ENCODE measurements around the gene EML4.
"Not testable (repeated sequence)": the region's sequence is repeated elsewhere in the genome, so short reads cannot be mapped to it uniquely, and the experiment has no call there.

EML4 gene

DNA sequence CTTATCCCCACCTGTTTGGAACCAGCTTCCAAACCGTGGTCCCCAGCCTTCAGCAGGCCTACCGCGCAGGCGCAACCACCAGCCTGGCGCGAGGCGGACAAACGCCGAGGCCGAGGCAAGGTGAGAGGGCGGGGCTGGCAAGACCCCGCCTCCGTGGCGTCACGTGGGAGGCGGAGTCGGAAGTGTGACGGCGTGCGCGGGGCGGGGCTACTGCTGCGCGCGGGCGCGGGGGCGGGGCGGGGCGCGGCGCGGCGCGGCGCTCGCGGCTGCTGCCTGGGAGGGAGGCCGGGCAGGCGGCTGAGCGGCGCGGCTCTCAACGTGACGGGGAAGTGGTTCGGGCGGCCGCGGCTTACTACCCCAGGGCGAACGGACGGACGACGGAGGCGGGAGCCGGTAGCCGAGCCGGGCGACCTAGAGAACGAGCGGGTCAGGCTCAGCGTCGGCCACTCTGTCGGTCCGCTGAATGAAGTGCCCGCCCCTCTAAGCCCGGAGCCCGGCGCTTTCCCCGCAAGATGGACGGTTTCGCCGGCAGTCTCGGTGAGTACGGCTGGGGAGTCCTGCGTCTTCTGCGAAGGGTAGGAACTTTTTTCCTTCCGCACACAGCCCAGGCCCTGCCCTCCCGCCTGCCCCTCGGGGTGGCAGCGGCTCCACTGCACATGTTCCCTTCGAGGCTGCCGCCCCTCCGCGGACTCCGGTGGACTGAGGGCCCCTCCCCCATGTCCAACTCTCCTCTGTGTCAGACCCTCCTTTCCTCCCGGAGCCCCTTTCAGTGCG lies at the start of gene EML4:
Gene EML4 (plus strand): TSS at position 254 of the 774 bp plus-strand sequence. CDS start 259 bp downstream, at position 513.
- TF ChIP-seq, protein P1, sequence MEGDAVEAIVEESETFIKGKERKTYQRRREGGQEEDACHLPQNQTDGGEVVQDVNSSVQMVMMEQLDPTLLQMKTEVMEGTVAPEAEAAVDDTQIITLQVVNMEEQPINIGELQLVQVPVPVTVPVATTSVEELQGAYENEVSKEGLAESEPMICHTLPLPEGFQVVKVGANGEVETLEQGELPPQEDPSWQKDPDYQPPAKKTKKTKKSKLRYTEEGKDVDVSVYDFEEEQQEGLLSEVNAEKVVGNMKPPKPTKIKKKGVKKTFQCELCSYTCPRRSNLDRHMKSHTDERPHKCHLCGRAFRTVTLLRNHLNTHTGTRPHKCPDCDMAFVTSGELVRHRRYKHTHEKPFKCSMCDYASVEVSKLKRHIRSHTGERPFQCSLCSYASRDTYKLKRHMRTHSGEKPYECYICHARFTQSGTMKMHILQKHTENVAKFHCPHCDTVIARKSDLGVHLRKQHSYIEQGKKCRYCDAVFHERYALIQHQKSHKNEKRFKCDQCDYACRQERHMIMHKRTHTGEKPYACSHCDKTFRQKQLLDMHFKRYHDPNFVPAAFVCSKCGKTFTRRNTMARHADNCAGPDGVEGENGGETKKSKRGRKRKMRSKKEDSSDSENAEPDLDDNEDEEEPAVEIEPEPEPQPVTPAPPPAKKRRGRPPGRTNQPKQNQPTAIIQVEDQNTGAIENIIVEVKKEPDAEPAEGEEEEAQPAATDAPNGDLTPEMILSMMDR (IDR thresholded peaks at IDR 0.05; ENCODE audit: borderline replicate concordance, control extremely low read depth, extremely low read depth, insufficient read depth, missing control alignments) = no peak
- DNase-seq (ENCODE audit: low spot score) = peak; percentile 96
- in situ Hi-C loops (cut with MboI; ENCODE audit: low sequenced_read_pairs, unreplicated experiment) = no loop called here

DNA sequence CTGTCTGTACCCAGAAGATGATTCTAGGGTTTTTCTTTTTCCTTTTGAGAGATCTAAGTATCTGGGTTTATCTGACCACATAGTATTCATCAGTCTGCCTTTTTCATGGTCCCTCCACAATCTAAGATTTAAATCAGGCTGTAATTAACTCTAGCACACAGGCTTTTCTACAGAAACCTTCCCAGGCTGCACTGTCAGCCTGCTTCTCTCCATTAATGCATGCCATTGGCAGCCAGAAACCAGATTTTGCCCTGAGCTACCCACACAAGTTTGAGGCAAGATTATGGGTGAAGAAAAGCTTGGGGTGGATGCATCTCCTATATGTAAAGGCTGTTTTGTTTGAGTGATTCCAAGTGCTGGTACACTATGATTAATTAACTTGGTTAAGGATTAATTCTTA lies 45.7 kb upstream of the EML4 start:
- TF ChIP-seq, protein P1 (IDR thresholded peaks at IDR 0.05; ENCODE audit: borderline replicate concordance, control extremely low read depth, extremely low read depth, insufficient read depth, missing control alignments) = no peak
- in situ Hi-C loops (cut with MboI; ENCODE audit: low sequenced_read_pairs, unreplicated experiment) = no loop called here
- no peak for DNase-seq (ENCODE audit: low spot score)

GRCh38 chr2:42124011-42124785 lies 45.0 kb upstream of the EML4 start:
- in situ Hi-C loops (cut with MboI; ENCODE audit: low sequenced_read_pairs, unreplicated experiment) = no loop called here
- DNase-seq (ENCODE audit: low spot score) = peak; percentile 40
- TF ChIP-seq, protein P1 (IDR thresholded peaks at IDR 0.05; ENCODE audit: borderline replicate concordance, control extremely low read depth, extremely low read depth, insufficient read depth, missing control alignments) = no peak

- TF ChIP-seq, protein P1 (IDR thresholded peaks at IDR 0.05; ENCODE audit: borderline replicate concordance, control extremely low read depth, extremely low read depth, insufficient read depth, missing control alignments) = no peak
- no peak for DNase-seq (ENCODE audit: low spot score)
- in situ Hi-C loops (cut with MboI; ENCODE audit: low sequenced_read_pairs, unreplicated experiment) = no loop called here
Measured at GRCh38 chr2:42125841-42126594, 43.1 kb upstream of the EML4 start.

DNA sequence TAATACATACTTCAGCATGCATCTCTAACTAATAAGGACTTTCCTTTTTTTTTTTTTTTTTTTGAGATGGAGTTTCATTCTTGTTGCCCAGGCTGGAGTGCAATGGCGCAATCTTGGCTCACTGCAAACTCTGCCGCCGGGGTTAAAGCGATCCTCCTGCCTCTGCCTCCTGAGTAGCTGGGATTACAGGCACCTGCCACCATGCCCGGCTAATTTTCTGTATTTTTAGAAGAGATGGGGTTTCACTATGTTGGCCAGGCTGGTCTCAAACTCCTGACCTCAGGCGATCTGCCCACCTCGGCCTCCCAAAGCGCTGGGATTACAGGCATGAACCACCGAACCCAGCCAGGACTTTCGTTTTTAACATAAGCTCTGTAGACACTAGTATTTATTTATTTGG lies 42.3 kb upstream of the EML4 start:
- DNase-seq (ENCODE audit: low spot score); in situ Hi-C loops (cut with MboI; ENCODE audit: low sequenced_read_pairs, unreplicated experiment): not testable (repeated sequence)

DNA sequence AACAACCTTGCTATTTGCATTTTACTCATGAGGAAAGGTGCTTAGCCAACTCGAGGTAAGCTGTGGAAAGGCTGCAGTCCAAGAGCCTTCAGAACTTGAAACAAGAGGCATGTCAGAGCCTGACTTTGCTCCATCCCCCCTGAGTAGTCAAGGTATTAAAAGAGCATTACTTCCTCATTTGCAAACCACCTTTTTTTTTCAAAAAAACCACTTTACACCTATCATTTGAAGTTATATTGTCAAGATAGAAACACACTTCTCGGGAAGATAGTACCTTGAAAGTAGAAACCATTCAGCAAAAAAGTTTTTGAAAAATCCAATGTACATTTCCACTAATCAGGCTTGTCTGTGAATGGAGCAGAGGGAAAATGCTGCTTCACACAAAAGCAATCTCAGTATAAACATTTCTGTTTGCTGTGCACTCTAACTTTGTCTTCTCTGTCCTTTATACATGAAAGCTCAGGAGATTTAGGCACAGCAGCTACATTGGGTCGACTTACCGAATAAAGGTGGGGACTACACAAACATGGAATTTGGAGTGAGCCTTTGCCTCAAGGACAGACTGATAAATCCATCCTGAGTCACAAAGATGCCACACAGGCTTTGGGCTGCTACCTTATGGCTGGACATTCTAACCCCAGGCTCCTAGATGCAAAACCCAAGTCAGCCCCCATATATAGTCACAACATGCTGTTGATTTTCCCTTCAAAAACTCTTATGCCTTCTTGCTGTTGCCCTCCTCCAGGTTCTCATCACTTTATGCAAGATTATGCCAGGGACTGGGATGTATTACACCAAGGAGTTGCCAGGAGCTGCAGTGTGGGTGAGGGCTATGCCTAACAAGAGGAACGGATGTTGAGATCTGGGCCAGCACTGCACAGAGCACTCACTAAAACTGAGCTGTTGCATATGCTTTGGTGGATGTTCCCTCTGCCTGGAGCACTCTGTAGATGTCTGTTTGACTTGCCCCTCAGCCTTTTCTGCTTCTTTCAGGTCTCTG lies 41.4 kb upstream of the EML4 start:
- in situ Hi-C loops (cut with MboI; ENCODE audit: low sequenced_read_pairs, unreplicated experiment) = no loop called here
- TF ChIP-seq, protein P1 (IDR thresholded peaks at IDR 0.05; ENCODE audit: borderline replicate concordance, control extremely low read depth, extremely low read depth, insufficient read depth, missing control alignments) = no peak
- DNase-seq (ENCODE audit: low spot score) = peak; percentile 43

Data from GM13976 (cell line).